GM21717 (cell line): Measurements from ENCODE around the gene PDE4B.
A peak's percentile ranks its signal among the peaks of the same experiment; 100 is the strongest.

ENCODE experiments used
- ATAC-seq: cut with Tn5 transposase; IDR thresholded peaks from one replicate; pipeline ENCODE4 v1.9.1; 2021; ENCODE audit warnings: mild to moderate bottlenecking, moderate library complexity; ENCODE audit not compliant: unreplicated experiment

The PDE4B gene

DNA sequence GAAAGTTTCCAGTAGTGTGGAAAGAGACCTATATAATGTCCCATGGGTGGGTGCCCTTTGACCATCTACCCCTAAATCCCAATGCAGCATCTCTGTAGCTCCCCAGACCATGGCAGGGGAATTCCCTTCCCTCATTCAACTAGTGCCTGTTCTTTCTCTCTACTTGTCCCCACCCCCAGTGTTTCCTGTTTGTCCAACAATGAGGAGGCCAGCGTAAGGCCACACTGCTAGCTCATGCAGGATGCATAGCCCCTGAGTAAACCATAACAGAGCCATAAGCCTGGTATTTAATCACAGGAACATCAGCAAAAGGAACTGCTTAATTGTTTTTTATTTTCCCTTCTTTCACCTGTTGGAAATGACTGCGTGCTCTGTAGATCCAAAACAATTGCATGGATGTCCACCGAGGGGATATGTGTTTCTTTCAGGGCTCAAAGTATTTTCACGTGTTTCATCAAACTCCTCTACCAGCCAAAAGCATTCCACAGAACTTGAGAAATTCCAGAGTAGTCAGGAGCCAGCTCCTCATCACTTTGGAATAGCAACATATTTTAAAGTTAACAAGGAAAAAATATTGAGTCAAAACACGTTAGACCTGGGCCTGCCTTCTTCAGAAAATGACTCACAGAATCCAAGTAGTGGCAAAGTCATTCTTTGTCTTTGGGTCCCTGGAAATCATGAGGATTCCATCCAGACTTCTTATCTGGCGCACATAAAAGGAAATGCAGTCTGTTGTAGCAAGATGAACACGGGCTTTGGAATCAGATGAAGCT is 578.7 kb downstream of the PDE4B start:
- no peak for ATAC-seq

DNA sequence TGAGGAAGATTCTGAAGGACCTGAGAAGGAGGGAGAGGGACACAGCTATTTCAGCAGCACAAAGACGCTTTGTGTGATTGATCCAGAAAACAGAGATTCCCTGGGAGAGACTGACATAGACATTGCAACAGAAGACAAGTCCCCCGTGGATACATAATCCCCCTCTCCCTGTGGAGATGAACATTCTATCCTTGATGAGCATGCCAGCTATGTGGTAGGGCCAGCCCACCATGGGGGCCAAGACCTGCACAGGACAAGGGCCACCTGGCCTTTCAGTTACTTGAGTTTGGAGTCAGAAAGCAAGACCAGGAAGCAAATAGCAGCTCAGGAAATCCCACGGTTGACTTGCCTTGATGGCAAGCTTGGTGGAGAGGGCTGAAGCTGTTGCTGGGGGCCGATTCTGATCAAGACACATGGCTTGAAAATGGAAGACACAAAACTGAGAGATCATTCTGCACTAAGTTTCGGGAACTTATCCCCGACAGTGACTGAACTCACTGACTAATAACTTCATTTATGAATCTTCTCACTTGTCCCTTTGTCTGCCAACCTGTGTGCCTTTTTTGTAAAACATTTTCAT is 579.9 kb downstream of the PDE4B start:
- peak; percentile 20 for ATAC-seq

DNA sequence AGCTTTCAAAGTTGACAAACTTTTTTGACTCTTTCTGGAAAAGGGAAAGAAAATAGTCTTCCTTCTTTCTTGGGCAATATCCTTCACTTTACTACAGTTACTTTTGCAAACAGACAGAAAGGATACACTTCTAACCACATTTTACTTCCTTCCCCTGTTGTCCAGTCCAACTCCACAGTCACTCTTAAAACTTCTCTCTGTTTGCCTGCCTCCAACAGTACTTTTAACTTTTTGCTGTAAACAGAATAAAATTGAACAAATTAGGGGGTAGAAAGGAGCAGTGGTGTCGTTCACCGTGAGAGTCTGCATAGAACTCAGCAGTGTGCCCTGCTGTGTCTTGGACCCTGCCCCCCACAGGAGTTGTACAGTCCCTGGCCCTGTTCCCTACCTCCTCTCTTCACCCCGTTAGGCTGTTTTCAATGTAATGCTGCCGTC is 580.5 kb downstream of the PDE4B start:
- no peak for ATAC-seq

DNA sequence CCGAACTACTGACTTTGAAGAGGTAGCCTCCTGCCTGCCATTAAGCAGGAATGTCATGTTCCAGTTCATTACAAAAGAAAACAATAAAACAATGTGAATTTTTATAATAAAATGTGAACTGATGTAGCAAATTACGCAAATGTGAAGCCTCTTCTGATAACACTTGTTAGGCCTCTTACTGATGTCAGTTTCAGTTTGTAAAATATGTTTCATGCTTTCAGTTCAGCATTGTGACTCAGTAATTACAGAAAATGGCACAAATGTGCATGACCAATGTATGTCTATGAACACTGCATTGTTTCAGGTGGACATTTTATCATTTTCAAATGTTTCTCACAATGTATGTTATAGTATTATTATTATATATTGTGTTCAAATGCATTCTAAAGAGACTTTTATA is 581.5 kb downstream of the PDE4B start:
- ATAC-seq, result peak; percentile 43

DNA sequence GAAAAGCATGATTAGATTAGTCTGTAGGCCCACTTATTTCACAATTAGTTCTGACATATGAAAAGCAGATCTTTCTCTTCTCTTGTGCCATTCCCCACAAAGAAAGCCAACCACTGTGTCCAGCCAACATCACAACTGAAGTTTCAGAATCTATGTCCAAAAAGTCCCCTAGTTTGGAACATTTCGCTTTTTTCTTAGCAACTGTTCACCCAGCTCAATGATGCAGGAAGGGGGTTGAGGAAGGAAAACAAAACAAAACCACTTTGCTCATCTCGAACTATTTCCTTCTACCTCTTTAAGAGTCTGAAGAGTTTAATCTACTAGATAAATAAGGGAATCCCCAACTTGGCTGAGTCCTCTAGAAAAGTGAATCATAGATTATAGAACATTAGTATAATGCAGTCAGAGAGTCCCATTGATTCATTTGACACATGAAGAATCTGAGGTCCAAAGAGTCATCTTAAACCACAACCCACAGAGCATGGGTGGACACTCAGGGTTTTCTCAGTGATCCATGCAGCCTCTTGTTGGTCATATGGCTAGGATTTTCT is 581.9 kb downstream of the PDE4B start:
- peak; percentile 49 for ATAC-seq

DNA sequence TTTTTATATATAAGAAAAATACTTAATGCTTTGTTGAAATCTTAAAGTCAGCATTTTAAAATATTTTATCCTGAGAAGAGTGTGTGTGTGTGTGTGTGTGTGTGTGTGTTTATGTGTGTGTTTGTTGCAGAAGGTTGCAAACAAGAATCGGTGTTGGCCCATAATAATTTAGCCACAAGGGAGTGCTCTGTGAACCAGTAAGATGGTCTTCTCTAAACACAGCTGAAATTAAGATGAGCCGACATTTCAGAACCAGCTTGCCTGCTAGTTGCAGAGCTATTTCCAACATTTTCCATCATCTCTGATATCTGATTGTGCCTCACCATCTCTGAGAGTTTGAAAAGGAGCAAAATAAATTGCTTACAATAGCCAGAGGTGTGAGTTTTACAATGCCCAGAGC is 582.4 kb downstream of the PDE4B start:
- ATAC-seq, result no peak

DNA sequence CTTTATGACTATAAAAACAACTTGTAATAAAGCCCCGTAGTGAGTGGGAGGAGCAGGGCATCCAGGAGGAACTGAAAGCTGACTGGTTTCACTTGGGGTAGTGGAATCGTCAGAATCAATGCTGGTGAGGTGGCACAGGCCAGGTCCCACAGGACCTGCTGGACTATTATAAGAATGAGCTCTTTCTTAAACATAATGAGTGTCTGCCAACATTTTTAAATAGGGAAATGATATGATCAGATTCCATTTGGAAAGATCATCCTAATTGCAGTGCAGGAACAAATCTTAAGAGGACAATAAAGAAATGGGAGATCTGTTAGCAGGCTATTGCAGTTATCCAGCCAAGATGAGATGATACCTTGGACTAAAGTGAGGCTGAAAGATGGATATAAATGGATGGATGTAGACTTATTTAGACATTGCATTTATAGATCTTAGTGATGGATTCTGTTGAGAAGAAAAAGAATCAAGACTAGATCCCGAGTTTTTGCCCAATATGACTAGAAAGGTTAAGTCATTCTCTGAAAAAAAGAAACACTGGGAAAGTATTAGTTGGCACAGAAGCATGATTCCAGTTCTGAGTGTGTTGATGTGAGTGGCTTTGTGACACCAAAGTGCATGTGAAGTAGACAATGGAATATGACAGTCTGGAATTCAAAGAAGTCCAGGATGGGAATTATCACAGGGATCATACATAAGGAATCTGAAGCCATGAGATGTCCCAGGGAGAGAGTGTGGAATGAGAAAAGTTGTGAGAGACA is 587.9 kb downstream of the PDE4B start:
- peak; percentile 96 for ATAC-seq

DNA sequence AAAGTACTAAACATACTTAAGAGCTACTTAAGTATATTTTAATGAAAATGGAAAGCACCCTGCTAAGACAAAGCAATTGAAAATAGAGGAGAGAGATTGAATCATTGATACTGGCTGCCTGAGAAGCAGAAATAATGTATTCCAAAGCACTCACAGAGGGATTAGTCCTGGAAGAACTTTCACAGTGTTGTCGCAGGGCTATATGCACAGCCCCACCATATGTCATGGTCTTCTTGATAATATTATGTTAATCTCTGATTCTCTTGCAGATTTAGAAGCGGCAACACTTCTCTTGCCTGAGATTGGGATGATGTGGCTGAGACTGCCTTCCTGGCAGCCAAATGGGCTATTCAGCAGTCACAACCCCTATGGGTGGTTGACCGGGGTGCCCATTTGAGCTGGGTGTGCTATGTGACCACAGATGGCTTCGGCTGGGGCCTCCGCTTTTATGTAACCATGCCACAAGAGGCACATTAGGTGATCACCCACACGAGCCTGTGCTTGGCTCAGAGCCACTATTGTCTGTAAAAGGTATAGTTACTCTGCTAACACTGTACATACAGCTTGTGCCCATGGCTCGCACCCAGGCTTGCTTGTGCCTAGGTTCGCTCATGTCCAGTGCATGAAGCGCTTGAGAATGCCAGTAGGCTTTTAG is 589.1 kb downstream of the PDE4B start:
- ATAC-seq, result no peak

DNA sequence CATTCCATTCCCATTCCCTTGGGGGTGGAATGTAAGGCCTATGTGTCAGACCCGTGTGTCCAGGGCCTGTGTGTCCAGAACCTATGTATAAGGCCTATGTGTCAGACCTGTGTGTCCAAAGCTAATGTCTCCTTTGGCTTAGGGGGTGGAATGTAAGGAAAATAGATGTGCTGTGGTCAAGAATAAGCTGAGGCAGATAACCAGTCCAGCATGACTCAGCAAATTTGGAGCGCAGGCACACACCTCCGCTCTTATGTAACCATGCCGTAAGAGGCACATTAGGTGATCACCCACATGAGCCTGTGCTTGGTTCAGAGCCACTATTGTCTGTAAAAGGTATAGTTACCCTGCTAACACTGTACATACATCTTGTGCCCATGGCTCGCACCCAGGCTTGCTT is 590.5 kb downstream of the PDE4B start:
- no peak for ATAC-seq

DNA sequence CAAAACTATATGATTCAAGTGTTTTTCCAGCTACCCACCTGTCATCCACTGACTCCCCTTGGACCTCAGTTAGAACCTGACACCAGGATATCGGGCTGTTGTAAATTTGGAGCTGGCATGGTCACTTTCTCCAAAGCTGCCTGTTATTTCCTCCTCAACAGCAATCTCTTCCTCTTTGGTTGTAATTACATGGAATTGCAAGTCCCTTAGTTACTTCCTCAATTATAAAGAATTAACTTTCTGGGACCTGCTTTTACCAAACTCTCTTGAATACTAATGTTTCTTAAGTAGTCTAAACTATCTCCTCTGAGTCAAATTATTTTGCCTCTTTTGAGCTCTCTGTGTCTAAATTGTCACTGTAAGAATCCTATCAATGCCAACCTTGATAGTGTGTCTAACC is 590.9 kb downstream of the PDE4B start:
- ATAC-seq, result no peak

DNA sequence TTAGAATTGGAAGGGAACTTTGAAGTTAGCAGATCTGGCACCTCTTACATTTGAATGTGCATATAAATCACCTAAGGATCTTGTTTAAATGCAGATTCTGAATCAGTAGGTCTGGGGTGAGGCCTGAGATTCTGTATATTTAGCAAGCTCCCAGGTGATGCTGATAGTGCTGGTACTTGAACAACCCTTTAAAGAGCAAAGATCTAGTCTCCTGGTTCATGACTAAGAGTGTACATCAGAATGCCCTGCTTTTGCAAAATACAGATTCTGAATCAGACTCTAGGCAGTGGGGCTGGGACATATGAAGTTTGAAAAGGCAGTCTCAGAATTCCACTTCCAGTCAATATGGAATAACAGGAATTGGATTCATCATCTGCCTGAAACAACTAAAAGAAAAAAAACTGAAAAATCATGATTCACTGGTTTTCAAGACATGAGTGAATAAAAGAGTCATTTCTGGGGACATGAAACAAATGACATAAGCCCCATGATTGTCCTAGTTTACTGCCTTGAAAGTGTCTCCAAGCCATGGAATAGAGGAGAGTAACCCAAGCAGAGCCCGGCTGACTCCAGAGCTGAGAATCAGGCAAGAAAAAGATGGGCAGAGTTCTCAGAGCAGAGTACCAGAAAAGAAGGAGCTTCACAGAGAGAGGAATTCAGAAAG is 591.7 kb downstream of the PDE4B start:
- no peak for ATAC-seq

DNA sequence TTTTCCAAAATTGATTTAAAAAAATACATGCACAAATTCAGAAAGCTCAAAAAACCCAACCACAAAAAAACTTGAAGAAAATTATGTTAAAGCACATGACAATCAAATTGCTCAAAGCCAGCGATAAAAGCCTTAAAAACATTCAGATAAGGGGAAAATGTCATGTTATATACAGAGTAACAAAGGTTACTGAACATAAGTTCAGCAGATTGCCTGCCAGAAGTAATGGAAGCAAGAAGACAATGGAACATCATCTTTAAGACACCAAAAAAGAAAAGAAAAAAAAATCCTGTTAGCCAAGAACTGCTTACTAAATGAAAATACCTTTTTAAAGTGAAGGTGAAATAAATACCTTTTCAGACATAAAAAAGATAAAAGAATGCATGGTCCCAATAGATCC is 594.0 kb downstream of the PDE4B start:
- no peak for ATAC-seq

DNA sequence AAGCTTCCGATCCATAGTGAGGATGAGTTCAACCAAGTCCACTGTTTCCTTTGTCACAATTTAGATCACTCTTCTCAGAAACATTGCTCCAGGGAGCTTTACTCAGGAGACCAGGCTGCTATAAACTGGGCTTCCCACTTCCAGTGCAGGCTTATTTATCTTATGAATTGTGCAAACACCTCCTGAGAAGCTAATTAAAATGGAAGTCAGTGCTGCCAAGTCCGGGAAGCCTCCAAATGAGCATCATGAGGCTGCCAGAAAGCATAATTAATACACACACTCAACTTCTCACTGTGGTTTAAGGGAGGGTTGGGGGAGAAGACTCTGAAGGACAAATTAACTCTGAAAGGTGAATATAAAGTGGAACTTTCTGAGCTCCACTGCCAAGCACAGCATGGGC is 596.2 kb downstream of the PDE4B start:
- no peak for ATAC-seq

DNA sequence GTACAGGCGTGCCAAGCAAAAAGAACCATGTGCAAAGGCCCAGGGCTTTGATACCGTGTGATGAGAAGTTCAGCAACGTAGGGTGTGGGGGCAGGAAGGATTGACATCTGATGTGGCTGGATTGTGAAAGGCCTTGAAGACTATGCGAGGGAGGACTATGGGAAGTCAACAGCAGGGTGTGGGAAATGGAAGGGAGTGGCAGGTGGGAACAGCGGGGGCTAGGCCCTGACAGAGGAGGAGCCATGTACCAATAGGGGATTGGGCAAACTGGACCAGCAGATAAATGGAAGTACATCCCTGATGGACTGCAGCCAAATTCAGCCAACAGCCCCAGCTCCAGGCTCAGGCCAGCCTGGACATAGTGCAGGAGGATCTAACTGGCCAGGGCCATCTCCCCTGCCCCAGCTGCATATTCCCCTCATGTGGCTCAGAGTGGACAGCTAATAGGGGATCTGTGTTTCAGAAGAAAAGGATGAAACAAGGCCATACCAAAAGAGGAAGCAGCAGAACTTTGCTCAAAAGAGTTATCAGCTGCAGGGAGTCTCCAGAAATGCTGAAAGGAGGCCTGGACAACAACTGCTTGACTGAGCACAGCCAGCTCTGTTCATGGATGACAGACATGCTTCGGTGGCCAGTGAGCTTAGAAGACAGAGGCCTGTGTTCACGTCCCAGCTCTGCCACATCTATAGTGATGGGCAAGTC is 601.0 kb downstream of the PDE4B start:
- ATAC-seq, result no peak

DNA sequence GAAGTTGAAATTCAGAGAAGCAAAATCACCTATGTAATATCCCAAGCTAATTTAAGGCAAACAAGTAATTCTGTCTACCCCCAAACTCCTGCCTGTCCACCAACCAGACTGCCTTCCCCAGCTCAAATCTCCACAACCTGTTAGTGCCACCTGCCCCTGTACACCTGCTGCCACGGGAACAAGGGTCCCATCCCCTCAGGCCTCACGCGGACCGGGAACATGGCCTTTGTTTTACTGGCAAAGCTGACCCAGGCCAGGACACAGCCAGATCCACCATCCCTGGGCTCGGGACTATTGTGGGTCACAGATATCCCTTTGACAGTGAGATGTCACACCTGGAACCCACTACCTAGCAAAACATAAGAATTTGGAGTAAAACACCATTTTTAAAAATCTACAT is 601.9 kb downstream of the PDE4B start:
- ATAC-seq, result no peak

DNA sequence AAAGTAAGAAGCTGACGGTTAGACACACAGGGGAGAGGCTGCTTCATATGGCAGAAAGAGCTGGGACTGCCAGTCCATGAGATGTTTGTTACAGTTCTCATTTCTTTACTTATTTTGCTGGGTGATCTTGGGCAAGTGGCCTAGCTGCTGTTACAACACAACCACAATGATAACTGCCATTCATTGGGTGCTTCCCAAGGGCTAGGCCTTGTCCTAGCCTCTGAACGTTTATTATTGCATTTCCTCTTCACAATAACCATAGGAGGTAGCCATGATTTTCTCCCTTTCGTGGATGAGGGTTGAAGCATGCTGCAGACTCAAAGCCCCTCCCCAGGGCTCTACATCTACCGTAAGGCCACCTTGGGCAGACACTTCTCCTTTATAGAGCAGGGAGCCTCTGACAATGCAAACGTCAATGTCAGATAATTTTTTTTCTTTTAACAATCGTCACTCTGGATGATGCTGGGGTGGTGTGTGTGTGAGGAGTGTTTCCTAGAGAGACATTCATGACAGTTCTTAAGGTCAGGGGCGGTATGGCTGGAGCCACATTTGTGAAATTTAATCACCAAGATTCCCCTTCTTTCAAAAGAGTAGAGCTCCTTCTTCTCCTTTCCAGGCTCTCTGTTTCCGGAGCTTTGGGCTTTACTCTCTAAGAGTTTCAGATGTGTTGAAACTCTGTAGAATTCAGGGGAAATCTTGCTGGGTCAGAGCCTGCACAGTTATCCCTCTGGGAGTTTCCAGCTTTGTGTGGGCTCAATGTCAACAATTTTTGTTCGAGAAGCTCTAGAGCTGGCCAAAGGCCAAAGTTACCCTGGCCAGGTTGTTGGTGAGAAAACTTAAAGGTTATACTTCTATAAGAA is 602.7 kb downstream of the PDE4B start:
- peak; percentile 21 for ATAC-seq

DNA sequence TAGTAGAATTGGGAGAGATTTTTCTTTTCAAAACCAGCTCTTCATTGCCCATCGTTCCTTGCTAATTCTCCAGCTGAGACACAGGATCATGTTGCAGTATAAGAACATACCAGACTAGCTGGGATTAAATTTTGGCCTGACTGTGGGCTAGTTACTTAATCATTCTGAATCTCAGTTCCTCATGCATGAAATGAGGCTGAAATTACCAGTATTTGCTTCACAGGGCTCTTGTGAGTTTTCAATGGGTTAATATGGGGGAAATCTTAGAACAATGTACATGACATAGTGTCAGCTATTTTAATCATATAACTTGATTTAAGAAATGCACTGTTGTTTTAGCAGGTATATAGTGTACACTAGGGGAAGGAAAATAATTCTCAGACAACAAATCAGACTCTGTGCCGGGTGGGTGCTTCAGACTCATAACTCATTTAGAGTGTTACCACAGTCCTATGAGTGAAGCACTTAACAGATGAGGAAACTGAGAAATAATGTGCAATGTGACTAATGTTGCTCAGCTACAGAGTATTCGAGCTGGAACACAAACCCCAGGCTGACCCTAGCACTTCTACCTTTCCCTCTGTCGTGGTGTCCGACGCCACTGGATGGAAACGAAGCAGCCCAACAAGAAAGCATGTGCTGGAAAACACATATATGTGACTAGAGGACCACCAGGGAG is 603.7 kb downstream of the PDE4B start:
- ATAC-seq, result peak; percentile 44

DNA sequence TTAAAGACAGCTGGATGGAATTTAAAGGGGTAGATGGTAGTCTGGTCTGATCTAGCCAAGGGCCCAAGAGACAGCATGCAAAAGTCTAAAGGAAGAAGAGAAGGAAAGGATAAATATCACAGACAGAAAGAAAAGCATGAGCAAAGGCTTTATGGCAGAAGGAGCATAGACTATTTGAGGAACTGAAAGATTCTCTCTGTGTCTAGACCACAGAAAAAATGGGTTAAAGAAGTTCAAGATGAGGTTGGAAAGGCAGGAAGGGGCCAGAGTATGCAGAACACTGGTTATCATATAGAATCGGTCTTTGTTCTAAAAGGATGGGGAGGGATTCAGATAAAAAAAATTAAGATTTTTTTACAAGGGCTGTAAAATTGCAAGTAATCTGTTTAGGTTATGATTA is 604.5 kb downstream of the PDE4B start:
- ATAC-seq, result peak; percentile 36
